HepG2 (cell line): ENCODE results near the gene CCDC38. TPM values are rescaled to one million over a fixed set of nuclear protein-coding genes. Genes with fewer than 3 reads are reported as not detected.

ENCODE experiments used
- CHD4 ChIP-seq: fragments of 200-600 bp; sonication (generic); IDR thresholded peaks from 2 replicates; pipeline ENCODE4 v1.7.0; 2017; ENCODE audit warnings: mild to moderate bottlenecking, low read length, borderline replicate concordance
- FOXA3 ChIP-seq: IDR thresholded peaks from 2 replicates; pipeline ENCODE4 v1.6.1; 2016; ENCODE audit warnings: missing genetic modification reagents, missing compliant biosample characterization
- FOXK1 ChIP-seq: sonication (generic); formaldehyde crosslinking; IDR thresholded peaks from 2 replicates; pipeline ENCODE4 v1.4.0; 2020; ENCODE audit warnings: low read depth, missing genetic modification reagents, borderline replicate concordance
- IRX3 ChIP-seq: sonication (generic); formaldehyde crosslinking; IDR thresholded peaks from 2 replicates; pipeline ENCODE4 v1.8.1; 2023; ENCODE audit warnings: mild to moderate bottlenecking, low read depth, missing genetic modification reagents, borderline replicate concordance
- TBX3 ChIP-seq: fragments of 450-650 bp; IDR thresholded peaks from 2 replicates; pipeline ENCODE4 v1.6.1; 2017; ENCODE audit warnings: antibody characterized with exemption, mild to moderate bottlenecking, inconsistent platforms, borderline replicate concordance
- ZFP82 ChIP-seq: sonication (generic); formaldehyde crosslinking; IDR thresholded peaks from 2 replicates; pipeline ENCODE4 v1.5.1; 2020; ENCODE audit warnings: mild to moderate bottlenecking, missing genetic modification reagents, borderline replicate concordance
- ZFP90 ChIP-seq: sonication (generic); formaldehyde crosslinking; IDR thresholded peaks from 2 replicates; pipeline ENCODE4 v1.8.0; 2022; ENCODE audit warnings: missing genetic modification reagents, mild to moderate bottlenecking, inconsistent platforms, borderline replicate concordance
- ZNF777 ChIP-seq: sonication (generic); formaldehyde crosslinking; IDR thresholded peaks from 2 replicates; pipeline ENCODE4 v1.4.0; 2020; ENCODE audit warnings: missing genetic modification reagents
- polyA plus RNA-seq, 8 experiments: library from polyadenylated mRNA; depleted of rRNA in 3 of 8; stranded (reverse) in 7 of 8; unstranded in 1 of 8; fragments of >200 nt; fragmentation: Illumina TruSeq in 4 of 8; extraction: Trizol in 4 of 8; gene quantifications; 2 replicates each; pipeline versions ENCODE4 v1.2.1 to v1.2.3, GENCODE V29; 2011 to 2016; ENCODE audit warnings: low read depth in 4 of 8, missing spikeins in 1 of 8, mixed read lengths in 1 of 8; ENCODE audit not compliant: insufficient read depth in 1 of 8
- total RNA-seq, 5 experiments: library from RNA; depleted of rRNA; stranded (reverse); fragments of >200 nt; fragmentation: Illumina TruSeq; extraction: Trizol; gene quantifications; 2 replicates each; pipeline ENCODE4 v1.2.3, GENCODE V29; 2016; ENCODE audit warnings: low read depth in 1 of 5
- TF ChIP-seq, protein P1 (sequence below): sonication (generic); formaldehyde crosslinking; IDR thresholded peaks from 2 replicates; pipeline ENCODE4 v1.8.0; 2022; ENCODE audit warnings: mild to moderate bottlenecking, missing genetic modification reagents, moderate library complexity
- TF ChIP-seq, protein P2 (sequence below): sonication (generic); formaldehyde crosslinking; conservative IDR thresholded peaks from 2 replicates; pipeline ENCODE4 v1.4.0; 2020; ENCODE audit warnings: missing genetic modification reagents
- TF ChIP-seq, protein P3 (sequence below): sonication (generic); formaldehyde crosslinking; IDR thresholded peaks from 2 replicates; pipeline ENCODE4 v1.5.1; 2020; ENCODE audit warnings: mild to moderate bottlenecking, missing genetic modification reagents, borderline replicate concordance
- TF ChIP-seq, protein P4 (sequence below): sonication (generic); formaldehyde crosslinking; IDR thresholded peaks from 2 replicates; pipeline ENCODE4 v1.5.1; 2020; ENCODE audit warnings: missing genetic modification reagents, mild to moderate bottlenecking, borderline replicate concordance
- TF ChIP-seq, protein P5 (sequence below): sonication (generic); formaldehyde crosslinking; IDR thresholded peaks from 2 replicates; pipeline ENCODE4 v1.5.1; 2020; ENCODE audit warnings: mild to moderate bottlenecking, missing genetic modification reagents

Gene CCDC38
- total and polyA plus RNA-seq, 2 of the 13 experiments (the other 11 are each of a cell fraction or from before 2014, with no cell fraction given) = 0.24 to 0.32 TPM

DNA sequence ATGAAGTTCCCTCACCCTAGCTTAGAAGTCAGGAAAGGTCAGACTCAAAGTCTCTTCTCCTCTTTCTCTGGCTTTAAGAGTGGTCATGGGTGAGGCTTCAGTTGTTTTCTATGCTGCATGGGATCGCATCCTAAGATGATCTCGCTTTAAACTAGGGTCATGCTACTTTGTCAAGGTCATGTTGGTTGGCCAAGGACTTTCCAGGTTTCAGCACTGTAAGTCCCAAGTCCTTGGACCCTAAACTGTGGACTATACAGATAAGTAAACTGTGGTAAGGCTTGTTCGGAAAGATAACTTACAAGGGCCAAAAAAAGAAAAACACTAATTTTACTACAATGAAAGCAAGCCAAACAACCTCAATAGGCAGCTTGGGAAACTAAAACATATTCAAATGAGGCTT lies 36.4 kb upstream of the CCDC38 start (continued):
- TF ChIP-seq ZFP82 (CRISPR knock-in tag) = no peak
- TF ChIP-seq, protein P1, sequence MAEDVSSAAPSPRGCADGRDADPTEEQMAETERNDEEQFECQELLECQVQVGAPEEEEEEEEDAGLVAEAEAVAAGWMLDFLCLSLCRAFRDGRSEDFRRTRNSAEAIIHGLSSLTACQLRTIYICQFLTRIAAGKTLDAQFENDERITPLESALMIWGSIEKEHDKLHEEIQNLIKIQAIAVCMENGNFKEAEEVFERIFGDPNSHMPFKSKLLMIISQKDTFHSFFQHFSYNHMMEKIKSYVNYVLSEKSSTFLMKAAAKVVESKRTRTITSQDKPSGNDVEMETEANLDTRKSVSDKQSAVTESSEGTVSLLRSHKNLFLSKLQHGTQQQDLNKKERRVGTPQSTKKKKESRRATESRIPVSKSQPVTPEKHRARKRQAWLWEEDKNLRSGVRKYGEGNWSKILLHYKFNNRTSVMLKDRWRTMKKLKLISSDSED (CRISPR knock-in tag) = no peak
- TF ChIP-seq FOXA3 (CRISPR knock-in tag) = 0 out of 2 replicates have a peak, but pooled peaks have one; percentile 30
- no peak for TF ChIP-seq ZNF777 (CRISPR knock-in tag)
- no peak for TF ChIP-seq TBX3
- TF ChIP-seq IRX3 (CRISPR knock-in tag) = no peak
- TF ChIP-seq FOXK1 = no peak
- TF ChIP-seq, protein P2, sequence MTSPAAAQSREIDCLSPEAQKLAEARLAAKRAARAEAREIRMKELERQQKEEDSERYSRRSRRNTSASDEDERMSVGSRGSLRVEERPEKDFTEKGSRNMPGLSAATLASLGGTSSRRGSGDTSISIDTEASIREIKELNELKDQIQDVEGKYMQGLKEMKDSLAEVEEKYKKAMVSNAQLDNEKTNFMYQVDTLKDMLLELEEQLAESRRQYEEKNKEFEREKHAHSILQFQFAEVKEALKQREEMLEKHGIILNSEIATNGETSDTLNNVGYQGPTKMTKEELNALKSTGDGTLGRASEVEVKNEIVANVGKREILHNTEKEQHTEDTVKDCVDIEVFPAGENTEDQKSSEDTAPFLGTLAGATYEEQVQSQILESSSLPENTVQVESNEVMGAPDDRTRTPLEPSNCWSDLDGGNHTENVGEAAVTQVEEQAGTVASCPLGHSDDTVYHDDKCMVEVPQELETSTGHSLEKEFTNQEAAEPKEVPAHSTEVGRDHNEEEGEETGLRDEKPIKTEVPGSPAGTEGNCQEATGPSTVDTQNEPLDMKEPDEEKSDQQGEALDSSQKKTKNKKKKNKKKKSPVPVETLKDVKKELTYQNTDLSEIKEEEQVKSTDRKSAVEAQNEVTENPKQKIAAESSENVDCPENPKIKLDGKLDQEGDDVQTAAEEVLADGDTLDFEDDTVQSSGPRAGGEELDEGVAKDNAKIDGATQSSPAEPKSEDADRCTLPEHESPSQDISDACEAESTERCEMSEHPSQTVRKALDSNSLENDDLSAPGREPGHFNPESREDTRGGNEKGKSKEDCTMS = no peak
- TF ChIP-seq, protein P3, sequence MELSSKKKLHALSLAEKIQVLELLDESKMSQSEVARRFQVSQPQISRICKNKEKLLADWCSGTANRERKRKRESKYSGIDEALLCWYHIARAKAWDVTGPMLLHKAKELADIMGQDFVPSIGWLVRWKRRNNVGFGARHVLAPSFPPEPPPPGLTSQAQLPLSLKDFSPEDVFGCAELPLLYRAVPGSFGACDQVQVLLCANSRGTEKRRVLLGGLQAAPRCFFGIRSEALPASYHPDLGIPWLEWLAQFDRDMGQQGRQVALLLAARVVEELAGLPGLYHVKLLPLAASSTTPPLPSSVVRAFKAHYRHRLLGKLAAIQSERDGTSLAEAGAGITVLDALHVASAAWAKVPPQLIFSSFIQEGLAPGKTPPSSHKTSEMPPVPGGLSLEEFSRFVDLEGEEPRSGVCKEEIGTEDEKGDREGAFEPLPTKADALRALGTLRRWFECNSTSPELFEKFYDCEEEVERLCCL (CRISPR knock-in tag) = no peak
- TF ChIP-seq, protein P4, sequence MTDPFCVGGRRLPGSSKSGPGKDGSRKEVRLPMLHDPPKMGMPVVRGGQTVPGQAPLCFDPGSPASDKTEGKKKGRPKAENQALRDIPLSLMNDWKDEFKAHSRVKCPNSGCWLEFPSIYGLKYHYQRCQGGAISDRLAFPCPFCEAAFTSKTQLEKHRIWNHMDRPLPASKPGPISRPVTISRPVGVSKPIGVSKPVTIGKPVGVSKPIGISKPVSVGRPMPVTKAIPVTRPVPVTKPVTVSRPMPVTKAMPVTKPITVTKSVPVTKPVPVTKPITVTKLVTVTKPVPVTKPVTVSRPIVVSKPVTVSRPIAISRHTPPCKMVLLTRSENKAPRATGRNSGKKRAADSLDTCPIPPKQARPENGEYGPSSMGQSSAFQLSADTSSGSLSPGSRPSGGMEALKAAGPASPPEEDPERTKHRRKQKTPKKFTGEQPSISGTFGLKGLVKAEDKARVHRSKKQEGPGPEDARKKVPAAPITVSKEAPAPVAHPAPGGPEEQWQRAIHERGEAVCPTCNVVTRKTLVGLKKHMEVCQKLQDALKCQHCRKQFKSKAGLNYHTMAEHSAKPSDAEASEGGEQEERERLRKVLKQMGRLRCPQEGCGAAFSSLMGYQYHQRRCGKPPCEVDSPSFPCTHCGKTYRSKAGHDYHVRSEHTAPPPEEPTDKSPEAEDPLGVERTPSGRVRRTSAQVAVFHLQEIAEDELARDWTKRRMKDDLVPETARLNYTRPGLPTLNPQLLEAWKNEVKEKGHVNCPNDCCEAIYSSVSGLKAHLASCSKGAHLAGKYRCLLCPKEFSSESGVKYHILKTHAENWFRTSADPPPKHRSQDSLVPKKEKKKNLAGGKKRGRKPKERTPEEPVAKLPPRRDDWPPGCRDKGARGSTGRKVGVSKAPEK (CRISPR knock-in tag) = no peak
- TF ChIP-seq CHD4 = no peak
- no peak for TF ChIP-seq ZFP90
- TF ChIP-seq, protein P5, sequence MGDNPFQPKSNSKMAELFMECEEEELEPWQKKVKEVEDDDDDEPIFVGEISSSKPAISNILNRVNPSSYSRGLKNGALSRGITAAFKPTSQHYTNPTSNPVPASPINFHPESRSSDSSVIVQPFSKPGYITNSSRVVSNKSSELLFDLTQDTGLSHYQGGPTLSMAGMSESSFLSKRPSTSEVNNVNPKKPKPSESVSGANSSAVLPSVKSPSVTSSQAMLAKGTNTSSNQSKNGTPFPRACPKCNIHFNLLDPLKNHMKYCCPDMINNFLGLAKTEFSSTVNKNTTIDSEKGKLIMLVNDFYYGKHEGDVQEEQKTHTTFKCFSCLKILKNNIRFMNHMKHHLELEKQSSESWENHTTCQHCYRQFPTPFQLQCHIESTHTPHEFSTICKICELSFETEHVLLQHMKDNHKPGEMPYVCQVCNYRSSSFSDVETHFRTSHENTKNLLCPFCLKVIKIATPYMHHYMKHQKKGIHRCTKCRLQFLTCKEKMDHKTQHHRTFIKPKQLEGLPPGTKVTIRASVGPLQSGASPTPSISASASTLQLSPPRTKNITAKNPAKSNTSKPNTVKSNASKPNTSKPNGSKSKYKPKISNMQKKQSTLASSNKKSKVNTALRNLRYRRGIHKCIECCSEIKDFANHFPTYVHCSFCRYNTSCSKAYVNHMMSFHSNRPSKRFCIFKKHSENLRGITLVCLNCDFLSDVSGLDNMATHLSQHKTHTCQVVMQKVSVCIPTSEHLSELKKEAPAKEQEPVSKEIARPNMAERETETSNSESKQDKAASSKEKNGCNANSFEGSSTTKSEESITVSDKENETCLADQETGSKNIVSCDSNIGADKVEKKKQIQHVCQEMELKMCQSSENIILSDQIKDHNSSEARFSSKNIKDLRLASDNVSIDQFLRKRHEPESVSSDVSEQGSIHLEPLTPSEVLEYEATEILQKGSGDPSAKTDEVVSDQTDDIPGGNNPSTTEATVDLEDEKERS (CRISPR knock-in tag) = no peak
